MM.1S (cell line): ENCODE results near the gene CHPT1.

ENCODE experiments used
- CTCF ChIP-seq: fragments of 300-600 bp; sonication (generic); IDR thresholded peaks from 2 replicates; pipeline ENCODE4 v1.5.1; 2016; ENCODE audit warnings: antibody characterized with exemption, low read length, mixed read lengths
- EZH2 ChIP-seq: fragments of 300-600 bp; sonication (generic); optimal IDR thresholded peaks from 2 replicates; pipeline ENCODE3; 2017; ENCODE audit warnings: low read depth, mild to moderate bottlenecking, antibody characterized with exemption, low read length, mixed read lengths

DNA sequence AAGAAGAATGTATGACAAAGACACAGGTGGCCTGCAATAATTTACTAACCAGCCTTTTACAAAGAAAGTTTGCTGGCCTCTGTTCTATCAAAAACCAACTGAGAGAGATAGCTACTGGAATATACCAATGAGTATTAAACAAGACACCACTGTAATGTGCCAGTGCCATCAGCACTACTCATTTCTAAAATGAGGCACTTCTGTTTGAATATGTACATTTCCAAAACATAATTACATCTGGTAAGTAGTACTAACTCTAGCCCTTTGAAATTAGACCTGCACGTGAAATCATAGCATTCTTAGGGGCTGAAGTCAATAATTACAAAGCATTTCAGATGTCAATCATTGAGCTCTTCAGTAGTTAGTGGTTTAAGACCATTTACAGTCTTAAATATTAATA, 48.8 kb downstream of the CHPT1 start:
- TF ChIP-seq CTCF (no peak), EZH2 (no peak)
